GM18526 (cell line): ENCODE data around the gene KPNA6.
A peak's percentile ranks its signal among the peaks of the same experiment; 100 is the strongest.

Experiments used
- POLR2A ChIP-seq: IDR thresholded peaks from 3 replicates; pipeline ENCODE4 v1.6.1; 2011; ENCODE audit not compliant: insufficient read length; ENCODE audit errors: extremely low read depth

Gene KPNA6

GRCh38 chr1:32220746-32221580, 113.1 kb downstream of the KPNA6 start:
- no peak for TF ChIP-seq POLR2A

GRCh38 chr1:32221581-32221979, 113.7 kb downstream of the KPNA6 start:
- no peak for TF ChIP-seq POLR2A

GRCh38 chr1:32221980-32222755, 114.3 kb downstream of the KPNA6 start, which contains the start of the genes EIF3I and TMEM234:
EIF3I (plus strand) TSS chr1:32222407; CDS start chr1:32222442, 35 bp downstream.
TMEM234 (minus strand) TSS chr1:32222353; CDS start chr1:32222322, 31 bp downstream.
- TF ChIP-seq POLR2A, result peak; percentile 74

DNA sequence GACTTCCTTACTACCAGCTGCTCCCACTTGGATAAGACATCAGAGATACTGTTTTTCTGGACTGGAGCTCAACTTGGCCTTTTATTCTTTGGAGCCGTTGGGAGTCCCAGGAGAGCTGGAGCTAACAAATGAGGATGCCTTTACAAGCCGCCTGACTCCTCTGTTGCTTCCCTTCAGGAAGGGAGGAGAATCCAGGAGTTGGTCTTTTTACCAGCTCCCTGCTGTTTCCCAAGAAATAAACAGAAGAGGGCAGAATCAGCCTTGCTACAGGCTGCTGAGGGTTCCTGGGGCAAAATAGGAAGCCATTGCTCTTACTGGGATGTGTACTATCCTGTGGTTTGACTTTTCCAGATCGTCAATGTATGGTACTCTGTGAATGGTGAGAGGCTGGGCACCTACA, 115.8 kb downstream of the KPNA6 start:
- no peak for TF ChIP-seq POLR2A

GRCh38 chr1:32224285-32224684, 116.4 kb downstream of the KPNA6 start:
- no peak for TF ChIP-seq POLR2A
